GM21390 (cell line): Measurements from ENCODE around the gene ADM2.
"Not testable (repeated sequence)": the region's sequence is repeated elsewhere in the genome, so short reads cannot be mapped to it uniquely, and the experiment has no call there.

ENCODE experiments used
- ATAC-seq: cut with Tn5 transposase; IDR thresholded peaks from one replicate; pipeline ENCODE4 v1.9.1; 2021; ENCODE audit not compliant: unreplicated experiment

ADM2 gene, protein sequence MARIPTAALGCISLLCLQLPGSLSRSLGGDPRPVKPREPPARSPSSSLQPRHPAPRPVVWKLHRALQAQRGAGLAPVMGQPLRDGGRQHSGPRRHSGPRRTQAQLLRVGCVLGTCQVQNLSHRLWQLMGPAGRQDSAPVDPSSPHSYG

GRCh38 chr22:50481440-50482106 is at the start of gene ADM2:
TSS of gene ADM2 (plus strand) at chr22:50481543. CDS start at chr22:50481848, 305 bp downstream.
- ATAC-seq: no peak

GRCh38 chr22:50432131-50432876 is 49.0 kb upstream of the ADM2 start:
- no peak for ATAC-seq

DNA sequence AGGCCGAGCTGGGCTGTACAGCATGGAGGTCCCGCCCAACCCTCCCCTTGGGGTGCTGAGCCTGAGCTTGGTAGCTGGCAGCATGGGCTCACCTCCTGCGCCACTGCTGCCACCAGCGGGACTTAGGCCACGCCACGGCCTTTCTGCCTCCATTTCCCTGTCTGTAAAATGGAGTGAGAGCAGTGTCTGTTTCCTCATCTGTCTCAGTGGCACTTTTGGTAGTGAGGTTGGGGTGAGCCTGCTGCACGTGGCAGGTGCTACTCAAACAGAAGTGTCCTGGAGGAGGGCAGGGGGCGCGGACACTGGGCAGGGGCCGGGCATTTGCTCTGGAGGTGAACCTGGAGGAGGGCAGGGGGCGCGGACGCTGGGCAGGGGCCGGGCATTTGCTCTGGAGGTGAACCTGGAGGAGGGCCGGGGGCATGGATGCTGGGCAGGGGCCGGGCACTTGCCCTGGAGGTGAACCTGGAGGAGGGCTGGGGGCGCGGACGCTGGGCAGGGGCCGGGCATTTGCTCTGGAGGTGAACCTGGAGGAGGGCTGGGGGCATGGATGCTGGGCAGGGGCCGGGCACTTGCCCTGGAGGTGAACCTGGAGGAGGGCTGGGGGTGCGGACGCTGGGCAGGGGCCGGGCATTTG is 48.3 kb upstream of the ADM2 start:
- not testable (repeated sequence) for ATAC-seq

DNA sequence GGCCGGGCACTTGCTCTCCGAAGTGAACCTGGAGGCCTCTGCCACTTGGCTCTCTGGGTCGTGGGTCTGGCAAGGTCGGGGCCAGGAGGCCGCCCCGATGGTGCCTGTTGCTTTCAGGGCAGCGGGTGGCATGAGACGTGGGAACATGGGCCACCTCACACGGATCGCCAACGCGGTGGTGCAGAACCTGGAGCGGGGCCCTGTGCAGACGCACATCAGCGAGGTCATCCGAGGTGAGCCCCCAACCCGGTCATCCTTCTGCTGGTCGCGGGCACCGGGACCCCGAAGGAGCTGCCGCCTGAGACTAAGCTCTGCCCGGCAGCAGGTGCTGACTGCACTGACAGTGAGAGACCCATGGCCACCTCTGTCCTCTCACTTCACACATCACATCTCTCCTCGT is 46.5 kb upstream of the ADM2 start:
- no peak for ATAC-seq

DNA sequence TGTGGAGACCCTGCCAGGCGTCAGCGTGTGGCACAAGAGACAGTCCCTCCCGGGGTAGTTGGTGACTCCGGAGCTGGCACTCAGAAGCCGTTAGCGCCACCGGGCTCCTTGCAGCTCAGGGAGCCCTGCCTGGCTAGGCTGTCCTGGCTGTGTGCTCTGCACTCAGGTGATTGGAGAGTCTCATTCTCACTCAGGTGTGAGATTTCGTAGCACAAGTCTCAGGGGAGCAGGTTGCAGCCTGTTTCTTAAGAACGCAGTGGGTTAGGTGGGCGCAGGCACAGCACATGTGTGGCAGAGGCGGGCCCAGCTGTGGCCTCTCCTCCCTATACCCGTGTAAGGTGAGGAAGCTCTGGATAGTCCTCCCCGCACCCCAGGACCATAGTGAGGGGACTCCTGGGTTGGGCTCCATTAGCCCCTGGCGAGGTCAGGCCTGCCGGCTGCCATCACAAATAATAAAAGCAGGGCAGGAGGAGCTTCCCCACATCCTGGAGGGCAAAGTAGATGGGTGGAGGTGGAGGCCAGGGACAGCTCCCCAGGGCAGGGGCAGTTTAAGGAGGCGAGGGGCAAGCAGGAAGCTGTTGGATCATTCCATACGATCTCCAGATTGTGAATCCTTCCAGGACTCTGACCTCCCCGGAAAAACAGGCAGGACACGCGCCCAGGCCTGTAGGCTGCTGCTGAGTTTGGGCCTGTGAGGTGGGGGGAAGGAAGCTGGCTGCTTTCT is 45.9 kb upstream of the ADM2 start:
- no peak for ATAC-seq

DNA sequence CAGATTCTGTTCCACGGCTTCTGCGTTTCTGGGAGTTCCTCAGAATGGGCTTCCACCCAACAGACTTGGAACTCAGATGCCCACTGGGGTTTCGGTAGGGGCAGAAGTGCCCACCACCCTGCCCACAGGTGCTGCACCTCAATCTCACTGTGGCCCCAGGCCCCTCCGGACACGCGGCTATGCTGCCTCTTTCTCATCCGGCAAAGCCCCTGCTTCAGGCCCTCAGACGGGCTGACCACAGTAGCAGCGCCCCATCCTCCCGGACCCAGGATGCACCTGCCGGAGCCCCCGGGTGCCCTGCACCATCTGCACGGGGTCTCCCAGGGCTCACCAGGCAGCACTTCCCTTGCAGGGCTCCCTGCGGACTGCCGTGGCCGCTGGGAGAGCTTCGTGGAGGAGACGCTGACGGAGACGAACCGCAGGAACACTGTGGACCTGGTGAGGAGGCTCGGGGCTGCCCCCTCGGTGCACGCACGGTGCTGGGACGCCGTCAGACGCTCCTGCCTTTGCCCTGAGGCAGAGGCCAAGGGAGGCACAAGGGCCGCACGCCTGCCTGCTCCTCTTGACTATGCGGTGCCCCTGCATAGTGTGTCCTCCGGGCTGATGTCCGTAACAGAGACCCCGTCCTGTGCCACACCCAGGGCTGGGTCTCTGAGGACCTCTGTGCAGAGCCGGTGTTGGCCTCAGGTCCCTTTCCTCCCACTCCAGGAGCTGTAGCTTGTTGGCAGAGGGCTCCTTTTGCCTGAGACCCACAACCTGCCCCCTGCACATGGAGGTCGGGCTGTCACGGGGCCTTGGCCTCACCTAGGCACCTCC is 45.1 kb upstream of the ADM2 start:
- ATAC-seq: no peak

- no peak for ATAC-seq
Observed at GRCh38 chr22:50436841-50437341, 44.5 kb upstream of the ADM2 start.

DNA sequence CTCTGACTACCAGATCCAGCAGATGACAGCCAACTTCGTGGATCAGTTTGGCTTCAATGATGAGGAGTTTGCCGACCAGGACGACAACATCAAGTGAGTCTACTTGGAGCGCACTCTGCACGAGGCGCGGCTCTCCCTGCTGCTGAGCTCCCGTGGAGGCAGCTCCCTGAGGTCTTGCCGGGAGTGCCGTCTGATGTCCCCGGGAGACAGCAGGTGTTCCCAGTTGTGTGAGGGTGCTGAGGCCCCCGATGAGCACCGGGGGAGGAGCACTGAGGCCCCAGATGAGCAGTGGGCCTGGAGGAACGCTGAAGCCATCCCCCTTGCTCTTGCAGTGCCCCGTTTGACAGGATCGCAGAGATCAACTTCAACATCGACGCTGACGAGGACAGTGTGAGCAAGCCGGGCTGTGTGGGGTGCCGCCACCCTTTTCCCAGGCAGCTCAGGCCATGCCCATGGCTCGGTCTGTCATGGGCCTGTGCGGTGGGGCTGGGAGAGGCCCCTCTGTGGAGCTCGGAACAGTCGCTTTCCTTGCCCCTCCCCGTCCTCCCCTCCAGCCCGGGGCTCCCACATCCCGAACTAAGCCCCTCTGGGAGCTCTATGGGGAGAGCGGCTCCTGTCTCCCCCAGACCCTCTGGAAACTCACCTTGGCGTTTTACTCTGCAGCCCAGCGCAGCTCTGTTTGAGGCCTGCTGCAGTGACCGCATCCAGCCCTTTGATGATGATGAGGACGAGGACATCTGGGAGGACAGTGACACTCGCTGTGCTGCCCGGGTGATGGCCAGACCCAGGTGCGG is 43.6 kb upstream of the ADM2 start:
- no peak for ATAC-seq

- ATAC-seq: no peak
Observed at GRCh38 chr22:50438305-50439275, 42.8 kb upstream of the ADM2 start.

GRCh38 chr22:50439314-50439870 is 42.0 kb upstream of the ADM2 start:
- no peak for ATAC-seq

DNA sequence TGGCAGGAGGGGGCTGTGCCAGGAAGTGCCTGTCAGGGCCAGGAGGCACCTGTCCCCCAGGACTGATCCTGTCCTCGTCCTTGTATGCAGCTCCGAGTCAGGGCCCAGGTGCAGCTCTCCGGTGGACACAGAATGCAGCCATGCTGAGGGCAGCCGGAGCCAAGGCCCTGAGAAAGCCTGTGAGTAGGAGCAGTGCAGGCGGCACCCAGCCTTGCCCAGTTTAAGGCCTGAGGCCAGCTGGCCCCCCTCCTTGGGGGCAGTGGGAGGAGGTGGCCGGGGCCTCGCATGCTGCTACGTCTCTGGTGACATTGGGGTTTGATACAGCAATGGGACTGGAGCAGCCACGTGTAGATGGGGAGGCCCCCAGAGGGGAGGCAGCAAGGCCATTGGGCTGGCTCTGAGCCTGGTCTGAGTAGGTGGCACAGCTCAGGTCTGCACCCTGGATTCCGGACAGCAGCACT is 41.4 kb upstream of the ADM2 start:
- ATAC-seq: no peak

GRCh38 chr22:50440544-50441249 is 40.6 kb upstream of the ADM2 start:
- no peak for ATAC-seq

DNA sequence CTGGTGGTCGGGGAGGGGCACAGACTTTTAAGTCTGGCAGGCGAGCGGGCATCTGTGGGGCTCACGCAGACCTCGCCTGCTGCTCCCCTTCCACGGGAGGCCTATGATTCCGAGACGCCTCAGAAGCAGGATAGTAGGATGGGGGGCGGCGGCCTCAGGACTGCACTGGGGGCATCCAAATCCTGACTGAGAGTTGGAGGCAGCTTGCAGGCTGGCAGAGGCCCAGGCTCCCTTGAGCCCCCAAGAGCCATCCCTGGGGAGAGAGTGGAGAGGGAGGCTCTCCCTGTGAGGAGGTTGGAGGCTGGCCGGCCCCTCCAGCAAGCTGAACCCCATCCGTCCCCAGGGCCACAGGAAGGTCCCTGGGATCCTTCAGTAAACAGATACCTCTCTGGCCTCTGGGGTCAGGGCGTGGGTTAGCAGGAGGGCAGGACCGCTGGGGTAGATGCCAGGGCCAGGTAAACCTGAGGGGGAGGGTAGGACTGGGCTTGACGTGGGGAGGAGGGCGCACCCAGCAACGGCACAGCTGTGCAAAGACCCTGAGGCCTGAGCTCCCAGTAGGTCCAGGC is 39.8 kb upstream of the ADM2 start:
- no peak for ATAC-seq

DNA sequence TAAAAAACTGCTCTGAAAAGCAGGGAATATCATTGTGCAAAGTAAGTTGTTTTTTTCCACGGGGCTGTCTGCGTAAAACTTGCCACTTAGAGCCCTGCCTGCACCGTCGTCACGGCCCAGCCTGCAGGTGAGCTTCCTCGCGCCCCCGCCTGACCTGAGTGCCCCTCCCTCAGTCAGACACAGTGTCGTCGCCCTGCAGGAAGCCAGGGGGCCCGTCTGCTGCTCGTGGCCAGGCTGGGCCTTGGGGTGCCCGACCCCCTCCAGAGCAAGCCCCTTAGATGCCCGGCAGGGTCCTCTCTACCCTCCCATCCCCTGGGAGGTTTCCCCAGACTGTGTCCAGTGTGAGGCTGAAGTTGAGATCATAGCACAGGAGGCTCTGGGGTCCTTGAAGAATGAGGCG is 38.1 kb upstream of the ADM2 start:
- no peak for ATAC-seq

- no peak for ATAC-seq
Observed at GRCh38 chr22:50443801-50444625, 37.3 kb upstream of the ADM2 start.

- ATAC-seq: no peak
Observed at GRCh38 chr22:50444663-50445062, 36.7 kb upstream of the ADM2 start.
